Measurements from ENCODE around the gene ARAP1. TPM values are rescaled to one million over a fixed set of nuclear protein-coding genes. Genes with fewer than 3 reads are reported as not detected.

The ARAP1 gene
- total and polyA plus RNA-seq, 2 donors (not counting 1 experiment from before 2014, with no cell fraction given), result 41.8 to 113 TPM

DNA sequence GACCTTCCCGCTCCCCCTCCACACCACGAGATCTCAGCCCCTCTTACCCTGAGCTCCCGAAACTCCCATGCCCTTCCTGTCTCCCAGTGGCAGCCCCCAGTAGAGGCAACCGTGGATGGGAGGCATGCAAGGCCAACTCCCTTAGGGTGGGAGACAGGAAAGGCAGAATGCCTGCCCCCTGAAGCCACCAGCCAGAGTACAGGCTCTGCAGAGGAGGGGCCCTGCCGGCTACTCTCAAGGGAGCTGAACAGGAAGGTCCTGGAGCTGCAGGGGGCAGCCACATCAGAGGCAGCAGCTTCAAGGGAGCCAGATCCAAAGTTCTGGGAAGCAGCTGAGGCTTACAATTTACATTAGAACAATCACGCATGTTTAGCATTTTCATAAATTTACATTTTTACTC is 116.3 kb downstream of the ARAP1 start:
- H3K4me2 ChIP-seq (ENCODE audit: extremely low read depth, insufficient read depth, low read length), result no peak overlapping the region
- H3K79me2 ChIP-seq (ENCODE audit: control insufficient read depth, insufficient read depth, low read length), result no peaks in the 10 kb centered on the region
- peaks cover 19% of the 10 kb centered on the region for H3K27me3 ChIP-seq (ENCODE audit: control insufficient read depth, insufficient read depth, low read length)
- no peak overlapping the region for H2AFZ ChIP-seq (ENCODE audit: low read length)
- no peaks in the 10 kb centered on the region for H3K9me3 ChIP-seq (ENCODE audit: control insufficient read depth, insufficient read depth, low read depth, low read length)
- no peaks in the 10 kb centered on the region for H3K4me1 ChIP-seq (ENCODE audit: control insufficient read depth, extremely low read depth, insufficient read depth, low read length)
- TF ChIP-seq, protein P1, sequence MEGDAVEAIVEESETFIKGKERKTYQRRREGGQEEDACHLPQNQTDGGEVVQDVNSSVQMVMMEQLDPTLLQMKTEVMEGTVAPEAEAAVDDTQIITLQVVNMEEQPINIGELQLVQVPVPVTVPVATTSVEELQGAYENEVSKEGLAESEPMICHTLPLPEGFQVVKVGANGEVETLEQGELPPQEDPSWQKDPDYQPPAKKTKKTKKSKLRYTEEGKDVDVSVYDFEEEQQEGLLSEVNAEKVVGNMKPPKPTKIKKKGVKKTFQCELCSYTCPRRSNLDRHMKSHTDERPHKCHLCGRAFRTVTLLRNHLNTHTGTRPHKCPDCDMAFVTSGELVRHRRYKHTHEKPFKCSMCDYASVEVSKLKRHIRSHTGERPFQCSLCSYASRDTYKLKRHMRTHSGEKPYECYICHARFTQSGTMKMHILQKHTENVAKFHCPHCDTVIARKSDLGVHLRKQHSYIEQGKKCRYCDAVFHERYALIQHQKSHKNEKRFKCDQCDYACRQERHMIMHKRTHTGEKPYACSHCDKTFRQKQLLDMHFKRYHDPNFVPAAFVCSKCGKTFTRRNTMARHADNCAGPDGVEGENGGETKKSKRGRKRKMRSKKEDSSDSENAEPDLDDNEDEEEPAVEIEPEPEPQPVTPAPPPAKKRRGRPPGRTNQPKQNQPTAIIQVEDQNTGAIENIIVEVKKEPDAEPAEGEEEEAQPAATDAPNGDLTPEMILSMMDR (conservative IDR thresholded peaks at IDR 0.05 in 1 of 2, IDR thresholded peaks at IDR 0.05 in 1 of 2; ENCODE audit: low read depth in 1 of 2, low read length in 2 of 2), result no peak
- no peak for TF ChIP-seq EZH2 (IDR thresholded peaks at IDR 0.05; ENCODE audit: low read length, missing control alignments)
- no peak overlapping the region for H3K4me3 ChIP-seq (replicated peaks in 1 of 4; ENCODE audit: control extremely low read depth in 1 of 4, insufficient read depth in 1 of 4, low read depth in 3 of 4, low read length in 4 of 4)
- no peak for DNase-seq (ENCODE audit: low read depth in 2 of 2)
- no peak overlapping the region for H3K27ac ChIP-seq (ENCODE audit: insufficient read depth, low read length)
- H4K20me1 ChIP-seq (ENCODE audit: control insufficient read depth, extremely low read depth, insufficient read depth, low read length), result no peaks in the 10 kb centered on the region
- no peak overlapping the region for H3K9ac ChIP-seq (ENCODE audit: insufficient read depth, low read length)
- H3K36me3 ChIP-seq (ENCODE audit: control insufficient read depth, insufficient read depth, low read length), result no peaks in the 10 kb centered on the region

DNA sequence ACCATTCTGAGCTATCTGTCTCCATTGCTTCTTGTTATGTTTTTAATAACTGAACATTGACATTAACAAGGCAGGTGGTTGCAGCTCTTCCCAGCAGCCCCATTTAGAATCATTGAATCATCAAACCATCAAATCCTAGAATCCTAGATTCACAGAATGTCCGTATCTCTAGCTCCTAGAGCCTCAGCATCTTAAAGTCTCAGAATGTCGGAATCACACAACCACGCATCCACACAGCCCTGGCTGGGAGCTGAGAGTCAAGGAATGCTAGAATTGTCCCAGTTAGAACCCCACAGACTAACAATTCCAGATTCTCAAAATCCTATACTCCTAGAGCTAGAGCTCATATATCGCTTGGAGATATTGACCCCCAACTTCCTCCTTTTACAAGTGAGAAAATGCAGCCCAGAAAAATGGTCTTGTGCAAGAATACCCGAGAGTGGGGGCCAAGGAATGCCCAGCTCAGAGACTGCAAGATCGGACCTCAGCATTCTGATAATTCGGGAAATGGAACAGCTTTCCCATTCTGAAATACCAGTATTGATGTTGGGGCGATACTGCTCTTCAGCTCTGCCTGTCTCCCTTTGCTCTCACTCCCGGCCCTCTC is 116.8 kb downstream of the ARAP1 start:
- DNase-seq (ENCODE audit: low read depth in 2 of 2), result no peak
- peaks cover 14% of the 10 kb centered on the region for H3K27me3 ChIP-seq (ENCODE audit: control insufficient read depth, insufficient read depth, low read length)

More for the DNA sequence above, 116.8 kb downstream of the ARAP1 start:
- no peaks in the 10 kb centered on the region for H3K9me3 ChIP-seq (ENCODE audit: control insufficient read depth, insufficient read depth, low read depth, low read length)
- no peak overlapping the region for H3K27ac ChIP-seq (ENCODE audit: insufficient read depth, low read length)
- H3K4me1 ChIP-seq (ENCODE audit: control insufficient read depth, extremely low read depth, insufficient read depth, low read length), result no peaks in the 10 kb centered on the region
- H2AFZ ChIP-seq (ENCODE audit: low read length), result no peak overlapping the region
- no peaks in the 10 kb centered on the region for H3K36me3 ChIP-seq (ENCODE audit: control insufficient read depth, insufficient read depth, low read length)
- no peak overlapping the region for H3K4me2 ChIP-seq (ENCODE audit: extremely low read depth, insufficient read depth, low read length)
- no peaks in the 10 kb centered on the region for H3K79me2 ChIP-seq (ENCODE audit: control insufficient read depth, insufficient read depth, low read length)
- H3K4me3 ChIP-seq (replicated peaks in 1 of 4; ENCODE audit: control extremely low read depth in 1 of 4, insufficient read depth in 1 of 4, low read depth in 3 of 4, low read length in 4 of 4), result no peak overlapping the region
- H3K9ac ChIP-seq (ENCODE audit: insufficient read depth, low read length), result no peak overlapping the region
- TF ChIP-seq, protein P1 (conservative IDR thresholded peaks at IDR 0.05 in 1 of 2, IDR thresholded peaks at IDR 0.05 in 1 of 2; ENCODE audit: low read depth in 1 of 2, low read length in 2 of 2), result no peak
- TF ChIP-seq EZH2 (IDR thresholded peaks at IDR 0.05; ENCODE audit: low read length, missing control alignments), result no peak
- no peaks in the 10 kb centered on the region for H4K20me1 ChIP-seq (ENCODE audit: control insufficient read depth, extremely low read depth, insufficient read depth, low read length)

Other genes with a start within 250 kb of the ARAP1 start
- 0.50 and 0.77 TPM in 2 replicates for gene PDE2A, start 78.0 kb downstream of the ARAP1 start, total RNA-seq
- 0.08 and 2.6 TPM in 2 replicates for gene PDE2A, start 78.0 kb downstream of the ARAP1 start, polyA plus RNA-seq
- 32.0 and 38.3 TPM in 2 replicates for gene STARD10, start 41.6 kb upstream of the ARAP1 start, total RNA-seq
- 11.4 and 20.7 TPM in 2 replicates for gene STARD10, start 41.6 kb upstream of the ARAP1 start, polyA plus RNA-seq
- gene ATG16L2, start 62.0 kb upstream of the ARAP1 start, total RNA-seq, result 5.6 and 8.8 TPM in 2 replicates
- 3.3 and 3.8 TPM in 2 replicates for gene ATG16L2, start 62.0 kb upstream of the ARAP1 start, polyA plus RNA-seq